ENCODE measurements around the gene ADAMTS15. TPM values are rescaled to one million over a fixed set of nuclear protein-coding genes. Genes with fewer than 3 reads are reported as not detected.

The ADAMTS15 gene
- total RNA-seq, 1 donor = 4.3 TPM

DNA sequence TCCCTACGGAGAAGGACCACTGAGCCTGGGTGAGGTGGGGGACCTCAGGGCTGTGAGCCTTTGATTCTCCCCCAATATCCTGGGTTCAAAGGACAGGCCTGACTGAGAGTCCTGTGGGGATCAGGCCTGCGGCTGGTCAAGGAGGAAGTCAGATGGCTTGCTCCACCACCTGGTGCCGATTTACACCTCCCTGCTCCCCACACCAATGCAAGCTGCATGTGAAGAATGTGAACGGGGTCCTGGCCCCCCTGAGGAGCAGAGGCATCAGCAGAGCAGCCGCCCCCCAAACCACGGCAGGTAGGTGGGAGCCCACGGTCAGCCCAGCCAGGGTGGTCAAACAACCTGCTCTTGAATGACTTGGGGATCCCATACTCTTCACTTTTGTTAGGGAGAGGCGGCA, 26.7 kb upstream of the ADAMTS15 start:
- Histone ChIP-seq H3K4me1 (ENCODE audit: insufficient read depth, low read length) (no peaks in the 10 kb centered on the region), H3K79me2 (ENCODE audit: insufficient read depth, low read length) (no peaks in the 10 kb centered on the region), H3K9me3 (ENCODE audit: low read depth, low read length) (no peaks in the 10 kb centered on the region), H4K20me1 (ENCODE audit: insufficient read depth, low read length) (no peaks in the 10 kb centered on the region), H3K36me3 (ENCODE audit: insufficient read depth, low read length) (no peaks in the 10 kb centered on the region), H3K4me3 (ENCODE audit: insufficient read depth, low read length) (no peak overlapping the region), H3K27me3 (ENCODE audit: insufficient read depth, low read length) (peaks cover 67% of the 10 kb centered on the region), H3K4me2 (ENCODE audit: insufficient read depth, low read length) (no peak overlapping the region), H2AFZ (ENCODE audit: low read length) (no peak overlapping the region), H3K27ac (ENCODE audit: low read depth, low read length) (no peak overlapping the region)
- DNase-seq (ENCODE audit: insufficient read length, low spot score, missing footprints) = no peak
- TF ChIP-seq, protein P1, sequence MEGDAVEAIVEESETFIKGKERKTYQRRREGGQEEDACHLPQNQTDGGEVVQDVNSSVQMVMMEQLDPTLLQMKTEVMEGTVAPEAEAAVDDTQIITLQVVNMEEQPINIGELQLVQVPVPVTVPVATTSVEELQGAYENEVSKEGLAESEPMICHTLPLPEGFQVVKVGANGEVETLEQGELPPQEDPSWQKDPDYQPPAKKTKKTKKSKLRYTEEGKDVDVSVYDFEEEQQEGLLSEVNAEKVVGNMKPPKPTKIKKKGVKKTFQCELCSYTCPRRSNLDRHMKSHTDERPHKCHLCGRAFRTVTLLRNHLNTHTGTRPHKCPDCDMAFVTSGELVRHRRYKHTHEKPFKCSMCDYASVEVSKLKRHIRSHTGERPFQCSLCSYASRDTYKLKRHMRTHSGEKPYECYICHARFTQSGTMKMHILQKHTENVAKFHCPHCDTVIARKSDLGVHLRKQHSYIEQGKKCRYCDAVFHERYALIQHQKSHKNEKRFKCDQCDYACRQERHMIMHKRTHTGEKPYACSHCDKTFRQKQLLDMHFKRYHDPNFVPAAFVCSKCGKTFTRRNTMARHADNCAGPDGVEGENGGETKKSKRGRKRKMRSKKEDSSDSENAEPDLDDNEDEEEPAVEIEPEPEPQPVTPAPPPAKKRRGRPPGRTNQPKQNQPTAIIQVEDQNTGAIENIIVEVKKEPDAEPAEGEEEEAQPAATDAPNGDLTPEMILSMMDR (IDR thresholded peaks at IDR 0.05; ENCODE audit: extremely low read depth, low read depth, low read length) = no peak

DNA sequence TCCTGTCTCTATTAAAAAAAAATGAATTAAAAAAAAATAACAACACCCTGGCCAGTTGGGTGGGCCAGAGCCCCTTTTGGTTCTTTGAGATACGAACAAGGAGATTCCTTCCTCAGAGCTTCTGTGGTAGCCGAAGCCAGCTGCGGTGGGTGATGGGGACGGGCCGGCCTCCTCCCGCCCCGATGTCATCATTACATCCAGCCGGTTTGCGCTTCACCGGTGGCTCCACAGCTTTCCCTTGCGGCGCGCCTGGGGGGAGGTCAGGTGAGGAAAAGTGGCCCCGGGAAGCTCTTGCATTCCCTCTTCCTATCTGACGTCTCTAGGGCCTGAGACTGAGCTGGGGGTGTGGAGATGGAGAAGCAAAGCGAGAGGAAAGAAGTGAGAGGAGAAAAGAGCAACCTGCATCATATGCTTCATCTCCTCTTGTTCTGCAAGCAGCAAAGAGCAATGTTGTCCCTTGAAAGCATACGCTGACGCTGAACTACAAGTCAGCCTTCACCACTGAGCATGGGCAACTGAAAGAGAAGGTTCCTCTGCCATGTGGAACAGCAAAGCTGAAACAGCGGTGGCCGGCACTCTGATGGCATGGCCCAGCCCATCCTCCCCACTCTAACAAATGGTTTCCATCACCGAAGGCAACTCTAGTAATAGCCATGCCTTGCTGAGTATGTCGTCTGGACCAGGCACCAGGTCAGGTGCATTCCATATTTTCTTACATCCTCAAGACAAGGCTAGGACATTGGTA, 26.0 kb upstream of the ADAMTS15 start:
- H3K27me3 ChIP-seq (ENCODE audit: insufficient read depth, low read length) = peaks cover 75% of the 10 kb centered on the region
- H3K4me3 ChIP-seq (ENCODE audit: insufficient read depth, low read length) = no peak overlapping the region
- no peak for DNase-seq (ENCODE audit: insufficient read length, low spot score, missing footprints)

DNA sequence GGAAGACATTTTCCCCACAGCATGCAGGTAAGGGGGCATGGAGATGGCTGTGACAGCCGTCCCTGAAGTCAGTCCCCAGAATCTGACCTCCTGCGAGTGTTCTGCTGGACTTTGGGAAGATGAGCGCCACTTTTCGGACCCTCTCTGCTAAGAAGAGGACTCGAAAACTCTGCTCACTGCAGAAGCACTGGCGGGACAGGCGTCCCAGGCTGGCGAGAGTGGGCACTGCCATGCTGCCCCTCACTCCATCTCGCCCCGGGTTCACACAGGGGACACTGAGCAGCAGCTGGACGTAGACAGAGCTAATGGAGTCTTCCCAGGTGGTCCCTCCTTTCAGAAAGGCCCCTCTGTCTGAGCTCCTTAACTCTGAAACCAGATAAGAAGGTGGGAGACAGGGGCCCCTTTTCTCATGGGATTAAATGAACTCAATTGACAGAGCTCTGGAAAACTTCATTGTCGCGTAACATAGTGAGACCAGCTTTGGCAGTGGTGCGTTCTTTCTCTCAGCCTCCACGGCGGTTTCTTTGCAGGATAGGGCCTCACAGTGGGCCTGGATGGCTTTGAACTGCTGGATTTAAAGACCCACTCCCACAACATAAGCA, 24.8 kb upstream of the ADAMTS15 start:
- DNase-seq (ENCODE audit: insufficient read length, low spot score, missing footprints) = no peak
- no peaks in the 10 kb centered on the region for H3K79me2 ChIP-seq (ENCODE audit: insufficient read depth, low read length)
- TF ChIP-seq, protein P1 (IDR thresholded peaks at IDR 0.05; ENCODE audit: extremely low read depth, low read depth, low read length) = no peak
- H3K9me3 ChIP-seq (ENCODE audit: low read depth, low read length) = no peaks in the 10 kb centered on the region
- peaks cover 2% of the 10 kb centered on the region for H3K4me1 ChIP-seq (ENCODE audit: insufficient read depth, low read length)
- H3K27ac ChIP-seq (ENCODE audit: low read depth, low read length) = no peak overlapping the region
- H3K4me2 ChIP-seq (ENCODE audit: insufficient read depth, low read length) = no peak overlapping the region
- H3K36me3 ChIP-seq (ENCODE audit: insufficient read depth, low read length) = no peaks in the 10 kb centered on the region
- H3K4me3 ChIP-seq (ENCODE audit: insufficient read depth, low read length) = no peak overlapping the region
- H3K27me3 ChIP-seq (ENCODE audit: insufficient read depth, low read length) = peaks cover 83% of the 10 kb centered on the region
- peaks cover under 1% of the 10 kb centered on the region for H4K20me1 ChIP-seq (ENCODE audit: insufficient read depth, low read length)
- H2AFZ ChIP-seq (ENCODE audit: low read length) = no peak overlapping the region

More for the DNA sequence above, 26.0 kb upstream of the ADAMTS15 start:
- Histone ChIP-seq H3K9me3 (ENCODE audit: low read depth, low read length) (no peaks in the 10 kb centered on the region), H4K20me1 (ENCODE audit: insufficient read depth, low read length) (no peaks in the 10 kb centered on the region), H3K27ac (ENCODE audit: low read depth, low read length) (no peak overlapping the region), H2AFZ (ENCODE audit: low read length) (no peak overlapping the region), H3K36me3 (ENCODE audit: insufficient read depth, low read length) (no peaks in the 10 kb centered on the region), H3K79me2 (ENCODE audit: insufficient read depth, low read length) (no peaks in the 10 kb centered on the region), H3K4me1 (ENCODE audit: insufficient read depth, low read length) (no peaks in the 10 kb centered on the region), H3K4me2 (ENCODE audit: insufficient read depth, low read length) (no peak overlapping the region)
- TF ChIP-seq, protein P1 (IDR thresholded peaks at IDR 0.05; ENCODE audit: extremely low read depth, low read depth, low read length) = no peak

DNA sequence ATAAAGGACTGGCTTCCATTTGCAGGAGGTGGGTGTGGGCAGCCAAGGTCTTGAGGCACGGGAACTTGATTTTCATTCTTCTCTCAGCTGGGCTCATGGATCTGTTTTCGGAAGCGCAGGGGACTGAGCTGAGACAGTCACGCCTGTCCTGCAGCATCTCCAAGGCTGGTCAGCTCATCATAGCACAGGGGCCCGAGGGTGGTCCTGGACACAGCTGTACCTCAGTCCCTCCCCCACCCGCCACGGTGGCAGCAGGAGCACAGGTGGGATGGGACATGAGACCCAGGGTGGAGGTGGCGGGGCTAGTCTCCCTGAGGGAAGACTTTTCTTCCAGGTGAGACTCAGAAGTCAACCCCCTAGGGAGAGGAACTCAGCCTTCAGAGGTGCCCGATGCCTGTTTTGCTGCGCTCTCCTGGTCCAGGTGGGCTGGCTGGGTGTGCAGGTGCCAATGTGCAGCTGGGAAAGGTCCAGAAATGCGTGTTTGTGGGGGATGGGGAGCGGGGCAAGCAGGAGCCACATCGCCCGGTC, 23.8 kb upstream of the ADAMTS15 start:
- Histone ChIP-seq H3K4me1 (ENCODE audit: insufficient read depth, low read length) (peaks cover 5% of the 10 kb centered on the region), H3K9me3 (ENCODE audit: low read depth, low read length) (no peaks in the 10 kb centered on the region), H3K36me3 (ENCODE audit: insufficient read depth, low read length) (no peaks in the 10 kb centered on the region), H3K79me2 (ENCODE audit: insufficient read depth, low read length) (no peaks in the 10 kb centered on the region), H4K20me1 (ENCODE audit: insufficient read depth, low read length) (peaks cover 6% of the 10 kb centered on the region), H2AFZ (ENCODE audit: low read length) (no peak overlapping the region), H3K4me2 (ENCODE audit: insufficient read depth, low read length) (no peak overlapping the region), H3K27me3 (ENCODE audit: insufficient read depth, low read length) (peaks cover 90% of the 10 kb centered on the region), H3K27ac (ENCODE audit: low read depth, low read length) (no peak overlapping the region), H3K4me3 (ENCODE audit: insufficient read depth, low read length) (no peak overlapping the region)
- no peak for DNase-seq (ENCODE audit: insufficient read length, low spot score, missing footprints)
- TF ChIP-seq, protein P1 (IDR thresholded peaks at IDR 0.05; ENCODE audit: extremely low read depth, low read depth, low read length) = no peak

Data from osteoblast (primary cell).